Psoas muscle (tissue), 8 donors: ENCODE measurements around the gene GPX2. TPM values are rescaled to one million over a fixed set of nuclear protein-coding genes. Genes with fewer than 3 reads are reported as not detected.

Source experiments
- ATAC-seq, 4 donors: fragments of 200-7000 bp; cut with Tn5 transposase; one replicate each; pipeline ENCODE4 v1.9.1; 2020; ENCODE audit warnings: moderate library complexity in 3 of 4, mild to moderate bottlenecking in 2 of 4
- DNase-seq, 2 donors: peaks; one replicate each; pipeline ENCODE4 v3.0.0-alpha.2; 2020
- H3K27ac ChIP-seq: fragments of 200-600 bp; one replicate; pipeline ENCODE4 v1.8.0; 2022
- H3K27me3 ChIP-seq, 3 donors: fragments of 200-600 bp in 1 of 3; one replicate each; pipeline versions ENCODE4 v1.6.1 to v1.8.0; 2013 to 2022; ENCODE audit warnings: low read length in 2 of 3, mild to moderate bottlenecking in 2 of 3, moderate library complexity in 1 of 3; ENCODE audit not compliant: insufficient read depth in 3 of 3
- H3K36me3 ChIP-seq, 2 donors: fragments of 200-600 bp in 1 of 2; one replicate each; pipeline versions ENCODE4 v1.6.1 to v1.8.0; 2013 to 2022; ENCODE audit warnings: low read depth in 1 of 2, mild to moderate bottlenecking in 1 of 2, moderate library complexity in 1 of 2; ENCODE audit not compliant: insufficient read depth in 1 of 2
- H3K4me1 ChIP-seq: fragments of 200-600 bp; one replicate; pipeline ENCODE4 v1.8.0; 2022
- H3K4me3 ChIP-seq: fragments of 200-600 bp; one replicate; pipeline ENCODE4 v1.8.0; 2022; ENCODE audit warnings: mild to moderate bottlenecking
- H3K9me3 ChIP-seq: fragments of 200-600 bp; one replicate; pipeline ENCODE4 v1.8.0; 2022
- WGBS, 3 donors: extraction: QIAGEN DNeasy Blood & Tissue Kit; methylation state at CpG; one replicate each; pipeline versions ENCODE4 v1.1.6 to v1.1.7; 2013; 5-methylcytosine and 5-hydroxymethylcytosine counted together
- intact Hi-C, 2 donors: fragments of 100-400 bp; cut with DNase I; formaldehyde crosslinking; loops; one replicate each; pipeline versions ENCODE4 v1.11.0 to v1.14.2; 2022
- polyA plus RNA-seq, 3 donors: library from polyadenylated mRNA; stranded (reverse); fragments of 200-250 nt; gene quantifications; one replicate each; pipeline ENCODE4 v1.2.3, GENCODE V29; 2013
- total RNA-seq, 4 donors: library from RNA; stranded (reverse); fragmentation: NEBNext Ultra II Directional in 2 of 4; extraction: Animal tissue kit (Norgen Biotek cat#: 25700) in 2 of 4; gene quantifications; one replicate each; pipeline versions ENCODE4 v1.2.1 to v1.2.4, GENCODE V29; 2021 to 2023
- TF ChIP-seq, protein P1 (sequence below): fragments of 200-600 bp; IDR thresholded peaks from one replicate; pipeline ENCODE4 v1.8.0; 2022; ENCODE audit warnings: antibody characterized with exemption
- donor health status: healthy with polysubstance abuse.
- donor health status: DM: no; HTN: no; CAD: no; lungs with moderate emphysema.
- donor health status: Bipolar disorder and iron deficiency.
- donor health status: healthy.
- donor health status: DM: yes; HTN: yes; CAD: no.
- donor health status: DM: no; HTN: no; CAD: no.
- donor health status: DM: no; HTN: no; CAD: no.
- donor health status: DM: yes; HTN: yes; CAD: no.

Gene GPX2
- total and polyA plus RNA-seq, 7 donors, result 0.04 to 0.21 TPM; not detected in 5

- ATAC-seq, result no peak
- TF ChIP-seq, protein P1, sequence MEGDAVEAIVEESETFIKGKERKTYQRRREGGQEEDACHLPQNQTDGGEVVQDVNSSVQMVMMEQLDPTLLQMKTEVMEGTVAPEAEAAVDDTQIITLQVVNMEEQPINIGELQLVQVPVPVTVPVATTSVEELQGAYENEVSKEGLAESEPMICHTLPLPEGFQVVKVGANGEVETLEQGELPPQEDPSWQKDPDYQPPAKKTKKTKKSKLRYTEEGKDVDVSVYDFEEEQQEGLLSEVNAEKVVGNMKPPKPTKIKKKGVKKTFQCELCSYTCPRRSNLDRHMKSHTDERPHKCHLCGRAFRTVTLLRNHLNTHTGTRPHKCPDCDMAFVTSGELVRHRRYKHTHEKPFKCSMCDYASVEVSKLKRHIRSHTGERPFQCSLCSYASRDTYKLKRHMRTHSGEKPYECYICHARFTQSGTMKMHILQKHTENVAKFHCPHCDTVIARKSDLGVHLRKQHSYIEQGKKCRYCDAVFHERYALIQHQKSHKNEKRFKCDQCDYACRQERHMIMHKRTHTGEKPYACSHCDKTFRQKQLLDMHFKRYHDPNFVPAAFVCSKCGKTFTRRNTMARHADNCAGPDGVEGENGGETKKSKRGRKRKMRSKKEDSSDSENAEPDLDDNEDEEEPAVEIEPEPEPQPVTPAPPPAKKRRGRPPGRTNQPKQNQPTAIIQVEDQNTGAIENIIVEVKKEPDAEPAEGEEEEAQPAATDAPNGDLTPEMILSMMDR, result no peak
- intact Hi-C loops, result no loop called here
These were observed 31.3 kb upstream of the GPX2 start for GRCh38 chr14:64973826-64974225.

GRCh38 chr14:64973026-64973442 is 30.5 kb upstream of the GPX2 start:
- peak in 2 of 4 donors; percentile 20 to 36 for ATAC-seq
- Histone ChIP-seq H3K27ac (peak overlapping the region; percentile 67), H3K4me3 (peak overlapping the region; percentile 84), H3K9me3 (no peaks in the 10 kb centered on the region), H3K4me1 (peaks cover 29% of the 10 kb centered on the region), H3K27me3 (no peaks in the 10 kb centered on the region), H3K36me3 (no peaks in the 10 kb centered on the region)
- no peak for DNase-seq
- 28 to 67% (median 37%) methylated on average over 8 of the region's 8 CpGs for WGBS, 3 donors
- TF ChIP-seq, protein P1, result no peak
- intact Hi-C loops, result no loop called here

More at GRCh38 chr14:64973826-64974225, 31.3 kb upstream of the GPX2 start:
- no peaks in the 10 kb centered on the region for H3K9me3 ChIP-seq
- H3K4me1 ChIP-seq, result peaks cover 25% of the 10 kb centered on the region
- no peak for DNase-seq
- no peaks in the 10 kb centered on the region for H3K27me3 ChIP-seq
- WGBS, 3 donors, result 94 to 96% (median 94%) methylated on average over 8 to 9 of the region's 9 CpGs
- no peak overlapping the region for H3K27ac ChIP-seq
- H3K36me3 ChIP-seq, result no peaks in the 10 kb centered on the region
- H3K4me3 ChIP-seq, result no peak overlapping the region

DNA sequence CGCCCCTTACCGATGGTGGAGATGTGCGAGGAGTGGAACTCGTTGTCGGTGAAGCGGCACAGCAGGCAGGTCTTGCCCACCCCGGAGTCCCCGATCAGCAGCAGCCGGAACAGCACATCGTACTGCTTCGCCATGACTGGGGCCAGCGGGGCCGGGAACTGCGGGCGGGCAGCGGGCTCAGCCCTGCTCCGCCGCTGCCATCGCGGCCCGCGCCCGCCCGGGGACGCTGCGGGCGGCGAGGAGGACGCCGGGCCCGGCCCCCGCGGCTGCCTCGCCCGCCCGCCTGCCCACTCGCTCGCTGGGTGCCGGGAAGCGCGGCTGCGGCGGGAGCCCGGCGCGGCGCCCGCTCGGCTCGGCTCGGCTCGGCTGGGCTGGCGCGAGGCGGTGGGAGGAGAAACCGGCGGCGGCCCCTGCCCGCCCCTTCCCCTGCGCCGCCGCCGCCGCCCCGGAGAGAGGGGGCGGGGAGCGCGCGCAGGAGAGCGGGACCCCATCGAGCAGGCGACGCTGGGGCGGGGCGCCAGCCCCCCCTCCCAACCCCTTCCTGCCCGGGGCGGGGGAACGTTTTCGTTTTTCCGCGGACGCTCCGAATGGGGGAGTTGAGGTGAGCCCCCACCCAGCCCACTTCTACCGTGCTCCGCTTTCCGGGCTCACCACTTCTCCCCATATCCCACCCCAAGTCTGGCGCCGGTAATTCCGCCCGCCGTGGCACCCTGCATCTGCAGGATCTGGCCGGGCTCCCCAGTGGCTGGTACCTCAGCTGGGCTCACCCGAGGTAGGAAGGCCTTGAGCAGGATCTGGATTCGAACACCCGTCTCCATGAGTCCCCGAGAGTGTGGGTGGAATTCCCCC is 29.6 kb upstream of the GPX2 start, which contains the start of gene RAB15:
Gene RAB15 (minus strand): TSS at position 394 of the 849 bp plus-strand sequence. CDS start 260 bp downstream, at position 134.
- ATAC-seq (peak; percentile 46 to 66 (median 54)), DNase-seq (peak; percentile 40 to 59)
- H3K27ac ChIP-seq, result peak within 1 kb of the TSS; percentile 69
- H3K4me1 ChIP-seq, result peaks cover 29% of the 10 kb centered on the region
- 1 to 3% (median 1%) methylated on average over 47 to 96 of the region's 96 CpGs for WGBS, 3 donors
- no peaks in the 10 kb centered on the region for H3K36me3 ChIP-seq
- H3K27me3 ChIP-seq, result no peaks in the 10 kb centered on the region
- intact Hi-C loops, result no loop called here
- peak within 1 kb of the TSS; percentile 84 for H3K4me3 ChIP-seq
- no peaks in the 10 kb centered on the region for H3K9me3 ChIP-seq
- TF ChIP-seq, protein P1, result no peak

DNA sequence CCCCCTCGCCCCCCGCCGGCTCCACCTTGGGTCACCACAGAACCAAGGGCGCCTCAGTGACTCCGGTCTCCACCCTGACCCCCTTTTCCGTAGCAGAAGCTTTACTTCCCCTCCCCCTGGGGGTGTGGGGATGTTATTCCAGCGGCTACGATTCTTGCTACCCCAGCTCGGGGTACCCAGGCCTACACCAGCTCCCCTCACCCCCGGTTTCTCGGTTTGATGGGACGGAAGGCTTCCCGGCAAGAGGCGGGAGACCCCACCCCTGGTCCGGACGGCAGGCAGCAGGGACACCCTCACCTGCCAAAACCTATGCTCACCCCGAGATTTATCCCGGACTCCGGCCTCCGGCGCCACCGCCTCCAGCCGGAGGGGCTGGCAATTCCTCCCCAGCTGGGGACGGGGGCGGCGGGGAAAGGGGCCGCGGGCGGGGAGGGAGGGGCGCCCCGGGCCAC is 29.0 kb upstream of the GPX2 start:
- TF ChIP-seq, protein P1, result no peak
- ATAC-seq (peak in 3 of 4 donors; percentile 3 to 14 (median 7)), DNase-seq (no peak)
- Histone ChIP-seq H3K36me3 (no peaks in the 10 kb centered on the region), H3K27ac (peak overlapping the region; percentile 69), H3K4me3 (peak overlapping the region; percentile 84), H3K4me1 (peaks cover 29% of the 10 kb centered on the region), H3K9me3 (no peaks in the 10 kb centered on the region), H3K27me3 (no peaks in the 10 kb centered on the region)
- intact Hi-C loops, result no loop called here
- WGBS, 3 donors, result 6 to 8% (median 7%) methylated on average over 19 to 31 of the region's 31 CpGs
